Fibroblast of skin of right quadriceps (primary cell): ENCODE results near the gene CTNNBL1.

ENCODE experiments used
- DNase-seq: peaks from one replicate; pipeline ENCODE4 v3.0.0-alpha.2; 2013

The CTNNBL1 gene

DNA sequence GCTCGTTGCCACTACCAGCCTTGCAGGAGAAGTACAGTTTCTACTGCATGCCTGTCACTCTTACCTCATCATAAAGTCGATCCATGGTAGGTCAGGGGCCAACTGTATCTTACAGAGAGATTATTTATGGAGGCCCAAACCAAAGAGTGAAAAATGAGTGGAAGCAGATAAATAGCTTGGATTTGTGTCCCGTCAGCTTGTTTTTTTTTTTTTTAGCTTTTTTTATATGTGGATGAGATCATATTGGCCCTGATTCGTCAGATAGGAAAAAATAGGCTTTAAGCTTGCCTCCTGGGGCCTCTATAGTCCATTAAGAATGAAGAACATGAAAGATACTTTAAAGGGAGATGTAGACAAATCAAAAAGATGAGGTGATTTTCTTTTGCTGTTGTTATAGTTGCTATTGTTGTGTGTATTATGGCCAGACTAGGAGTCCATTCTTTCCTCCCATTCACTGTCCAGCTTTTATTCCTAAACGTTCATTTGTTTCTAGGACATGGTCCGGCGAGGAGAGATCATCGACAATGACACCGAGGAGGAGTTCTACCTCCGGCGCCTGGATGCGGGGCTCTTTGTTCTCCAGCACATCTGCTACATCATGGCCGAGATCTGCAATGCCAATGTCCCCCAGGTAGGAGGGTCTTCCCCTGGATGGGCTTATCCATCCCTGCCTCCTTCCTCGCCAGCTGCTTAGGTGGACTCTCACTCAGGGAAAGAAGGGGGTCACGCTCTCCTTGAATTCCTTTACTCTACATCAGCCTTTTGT is 165.8 kb downstream of the CTNNBL1 start:
- no peak for DNase-seq

GRCh38 chr20:37863289-37863688 is 169.5 kb downstream of the CTNNBL1 start:
- DNase-seq: no peak

GRCh38 chr20:37864298-37864697 is 170.5 kb downstream of the CTNNBL1 start:
- DNase-seq: peak; percentile 85

DNA sequence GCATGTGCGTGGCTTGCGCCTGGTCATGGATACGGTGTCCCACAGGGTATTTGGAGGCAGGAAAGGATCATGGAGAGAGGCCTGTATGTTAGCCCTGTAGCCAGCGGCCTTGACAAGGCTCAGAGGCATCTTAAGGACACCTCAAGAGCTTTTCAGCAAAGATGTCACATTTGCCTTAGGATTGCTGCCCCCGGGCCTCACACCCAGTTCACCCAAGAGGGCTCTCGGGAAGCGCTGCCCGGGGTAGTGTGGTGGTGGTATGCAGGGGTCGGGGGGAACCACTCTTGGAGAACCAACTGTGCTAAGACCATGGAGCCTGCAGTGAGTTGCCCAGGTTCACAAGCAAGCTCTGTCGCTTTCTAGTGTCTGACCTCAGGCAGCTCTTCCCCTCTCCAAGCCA is 172.2 kb downstream of the CTNNBL1 start:
- DNase-seq: no peak

DNA sequence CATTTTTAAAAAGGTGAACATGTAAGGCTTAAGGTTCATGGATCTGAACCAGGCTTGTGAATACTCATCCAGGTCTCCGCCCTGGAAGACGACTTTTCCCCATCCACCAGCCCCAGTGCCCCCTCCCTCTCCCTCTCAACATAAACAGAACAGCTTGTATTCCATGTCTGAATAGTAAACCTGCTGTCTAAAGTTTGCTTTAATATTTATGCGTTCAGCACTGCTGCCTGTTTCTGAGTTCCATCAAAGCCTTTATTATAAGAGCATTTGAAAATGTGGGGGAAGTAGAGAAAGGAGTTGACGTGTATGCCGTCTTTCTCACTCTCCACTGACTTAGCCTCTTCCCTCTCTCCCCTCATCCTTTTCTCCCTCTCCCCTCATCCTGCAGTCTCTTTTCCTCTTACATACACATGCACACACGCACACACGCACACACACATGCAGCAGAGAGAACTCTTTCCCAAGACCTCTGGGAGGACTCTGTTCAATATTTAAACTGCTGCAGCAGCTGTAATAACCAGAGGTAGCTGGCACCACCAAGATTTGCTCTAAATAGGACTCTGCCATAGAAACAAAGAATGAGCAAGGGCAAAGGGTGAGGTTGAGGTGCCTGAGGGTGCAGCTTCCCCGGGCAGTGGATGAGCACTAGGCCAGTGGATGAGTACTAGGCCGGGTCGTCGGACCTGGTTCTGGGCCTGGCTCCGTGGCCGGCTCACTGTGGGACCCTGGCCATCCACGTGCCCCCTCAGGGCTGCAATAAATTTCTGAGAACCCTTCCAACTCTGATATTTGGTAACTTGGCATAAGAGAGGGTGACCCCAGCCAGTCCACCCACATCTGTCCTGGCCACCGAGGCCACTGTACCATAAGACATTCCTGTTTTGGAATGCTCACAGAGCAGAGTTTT is 173.7 kb downstream of the CTNNBL1 start:
- no peak for DNase-seq

GRCh38 chr20:37868851-37869333 is 175.1 kb downstream of the CTNNBL1 start:
- DNase-seq: no peak

DNA sequence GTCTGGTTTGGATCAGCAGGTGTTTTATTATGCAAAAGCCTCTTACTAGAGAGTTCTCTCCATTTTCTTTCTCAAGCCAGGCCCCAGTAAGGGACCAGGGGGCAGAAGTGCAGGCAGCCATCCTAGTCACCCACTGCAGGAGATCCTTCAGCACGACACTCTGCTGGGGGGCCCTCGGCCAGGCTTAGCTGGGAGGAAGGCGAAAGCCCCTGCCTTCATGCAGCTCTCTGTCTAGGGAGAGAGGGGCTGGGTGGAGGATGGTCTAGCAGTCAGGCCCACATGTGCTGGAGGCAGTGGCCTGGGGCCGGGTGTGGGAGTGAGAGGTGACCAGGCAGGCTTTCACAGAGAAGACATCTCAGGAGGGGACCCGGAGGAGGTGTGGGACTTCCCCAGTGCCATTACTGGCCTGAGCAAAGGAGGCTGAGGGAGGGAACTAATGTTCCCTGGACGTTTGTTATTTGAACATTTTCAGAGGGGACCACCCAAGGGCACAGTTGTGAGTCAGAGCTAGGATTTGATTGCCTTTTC is 175.6 kb downstream of the CTNNBL1 start:
- DNase-seq: no peak

DNA sequence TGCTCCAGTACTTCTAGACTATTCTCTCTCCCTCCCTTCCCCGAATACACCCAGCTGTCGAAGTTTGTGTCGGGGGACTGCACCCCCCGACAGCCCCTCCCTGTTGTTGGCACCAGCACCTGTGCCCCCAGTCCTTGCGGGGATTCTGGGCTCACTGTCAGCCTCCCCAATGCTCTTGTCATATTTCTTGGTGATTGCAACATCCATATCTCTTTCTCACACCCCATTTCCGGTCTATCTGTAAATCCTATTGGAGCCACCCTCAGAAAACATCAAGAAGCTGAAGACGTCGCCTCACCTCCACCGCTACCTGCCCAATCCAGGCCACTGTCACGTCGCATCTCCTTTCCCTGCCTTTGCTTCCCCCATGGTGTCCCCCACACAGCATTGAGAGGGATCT is 176.5 kb downstream of the CTNNBL1 start:
- no peak for DNase-seq

DNA sequence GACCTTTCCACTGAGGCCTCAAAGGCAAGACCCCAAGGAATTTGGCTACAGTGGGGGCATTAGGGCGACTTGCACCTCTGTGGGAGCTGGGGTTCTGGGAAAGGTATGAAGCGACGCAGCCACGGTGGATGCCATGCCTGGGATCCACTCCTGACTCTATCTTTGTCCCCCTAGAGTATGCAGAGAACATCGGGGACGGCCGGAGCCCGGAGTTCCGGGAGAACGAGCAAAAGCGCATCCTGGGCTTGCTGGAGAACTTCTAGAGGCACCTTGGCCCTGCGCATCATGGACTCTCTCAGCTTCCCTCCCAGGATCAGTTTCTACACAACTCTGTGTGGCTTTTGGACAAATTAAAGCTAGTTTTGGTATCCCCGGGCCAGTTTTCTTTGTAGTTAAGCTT is 177.9 kb downstream of the CTNNBL1 start:
- no peak for DNase-seq

GRCh38 chr20:37872161-37872560 is 178.3 kb downstream of the CTNNBL1 start:
- DNase-seq: no peak

DNA sequence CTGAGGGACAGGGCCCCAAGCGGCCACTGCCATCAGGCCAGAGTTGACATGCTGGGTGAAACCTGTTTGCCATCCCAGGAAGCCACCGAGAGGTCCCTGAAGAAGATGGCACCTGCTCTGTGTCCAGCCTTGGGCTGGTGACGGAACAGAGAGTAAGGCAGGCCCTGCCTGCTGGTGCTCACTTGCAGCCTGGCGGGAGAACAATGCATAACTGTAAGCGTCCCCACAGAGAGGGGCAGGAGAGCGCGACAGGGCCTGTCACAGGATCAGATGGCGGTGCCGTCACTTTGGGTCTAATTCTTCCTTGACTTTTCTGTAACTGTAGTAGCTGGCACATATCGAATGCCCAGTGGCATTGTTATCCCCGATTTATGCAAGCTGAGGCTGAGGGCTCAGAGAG is 180.1 kb downstream of the CTNNBL1 start:
- DNase-seq: no peak

DNA sequence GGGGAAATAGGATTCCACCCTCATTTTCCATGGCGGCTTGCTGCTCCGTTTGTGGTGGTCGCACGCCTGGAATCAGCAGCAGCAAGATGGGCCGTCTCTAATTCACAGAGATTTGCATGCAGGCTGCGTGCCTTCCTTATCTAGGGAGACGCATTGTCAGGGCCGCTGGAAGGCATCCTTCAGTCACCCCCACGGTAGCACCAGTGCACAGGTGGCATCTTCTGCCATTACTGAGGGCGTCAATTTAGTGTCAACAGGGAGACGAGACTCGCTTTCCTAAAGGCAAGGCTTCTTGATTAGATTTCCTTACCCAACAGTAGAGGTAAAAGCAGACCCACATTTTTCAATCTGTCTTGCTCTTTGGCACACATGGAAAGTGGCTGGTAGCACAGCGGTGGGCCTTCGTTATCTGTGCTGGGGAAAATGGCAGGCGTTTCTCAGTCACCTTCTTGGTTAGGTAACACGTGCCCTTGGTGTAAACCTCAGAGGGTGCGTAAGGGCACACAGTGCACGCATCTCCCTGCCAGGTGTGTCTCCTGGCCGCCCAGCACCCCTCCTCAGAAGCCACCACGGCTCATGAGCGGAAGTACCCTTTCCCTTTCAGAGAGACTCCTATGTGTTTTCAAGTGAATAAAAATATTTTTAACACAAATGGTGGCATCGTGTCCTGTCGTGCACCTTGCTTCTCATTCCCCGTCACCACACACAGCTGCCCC is 181.8 kb downstream of the CTNNBL1 start:
- no peak for DNase-seq

GRCh38 chr20:37876863-37877262 is 183.0 kb downstream of the CTNNBL1 start:
- no peak for DNase-seq

DNA sequence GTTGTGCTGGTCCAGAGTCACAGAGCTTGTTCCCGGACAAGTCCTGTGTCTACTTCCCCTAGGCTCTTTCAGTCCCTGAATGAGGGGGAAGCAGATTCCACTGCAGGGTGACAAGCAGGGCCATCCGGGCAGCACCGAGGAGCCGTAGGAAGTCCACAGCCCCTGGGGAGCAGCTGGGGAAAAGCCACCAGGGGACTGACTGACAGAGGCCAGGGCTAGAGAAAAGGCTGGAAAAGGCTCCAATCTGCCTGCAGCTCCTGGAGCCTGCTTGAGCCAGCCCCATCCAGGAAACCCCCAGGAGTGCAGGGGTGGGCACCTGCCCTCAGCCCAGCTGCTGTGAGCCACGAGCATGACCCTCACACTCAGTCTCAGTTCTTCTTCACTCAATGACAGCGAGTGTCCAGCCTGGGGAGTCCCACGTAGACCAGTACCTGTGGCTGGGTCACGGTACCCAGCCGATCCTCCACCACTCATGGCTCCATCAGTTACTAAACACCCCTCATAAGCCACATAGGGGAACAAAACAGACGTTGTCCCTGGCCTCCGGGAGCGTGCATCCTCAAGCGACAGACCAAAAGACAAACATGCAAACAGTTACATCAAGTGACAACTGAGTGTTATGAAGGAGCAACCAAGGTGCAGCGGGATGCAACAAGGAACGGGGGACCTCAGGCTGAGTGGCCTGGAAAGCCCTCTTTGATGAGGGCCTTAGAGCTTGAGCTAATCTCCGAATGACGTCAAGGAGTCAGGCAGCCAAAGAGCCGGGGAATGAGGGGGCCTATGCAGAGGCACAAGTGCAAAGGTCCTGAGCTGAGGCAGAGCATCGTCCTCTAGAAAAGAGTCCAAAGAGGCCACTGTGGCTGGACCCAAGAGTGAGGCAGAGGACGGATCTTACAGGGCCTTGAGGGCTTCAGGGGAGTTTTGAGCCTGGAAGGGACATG is 184.3 kb downstream of the CTNNBL1 start:
- DNase-seq: no peak

GRCh38 chr20:37878835-37879599 is 185.2 kb downstream of the CTNNBL1 start:
- no peak for DNase-seq

DNA sequence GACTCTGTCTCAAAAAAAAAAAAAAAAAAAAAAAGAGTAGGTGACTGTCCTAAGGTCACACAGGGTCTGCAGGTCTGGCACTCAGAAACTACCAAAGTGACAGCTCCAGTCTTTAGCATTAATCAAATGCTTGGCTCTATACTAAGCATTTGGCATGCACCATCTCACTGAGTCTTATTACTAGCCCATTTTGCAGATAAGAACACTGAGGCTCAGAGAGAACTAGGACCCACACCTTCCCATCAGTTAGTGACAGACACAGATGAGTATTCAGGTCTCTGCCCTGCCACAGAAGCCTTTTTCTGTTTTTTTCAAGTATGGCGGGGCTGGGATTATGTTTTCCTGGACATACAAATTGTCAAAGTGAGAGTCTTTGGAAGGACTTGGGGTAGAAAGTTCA is 186.0 kb downstream of the CTNNBL1 start:
- DNase-seq: no peak

GRCh38 chr20:37880726-37881591 is 187.1 kb downstream of the CTNNBL1 start:
- DNase-seq: no peak

DNA sequence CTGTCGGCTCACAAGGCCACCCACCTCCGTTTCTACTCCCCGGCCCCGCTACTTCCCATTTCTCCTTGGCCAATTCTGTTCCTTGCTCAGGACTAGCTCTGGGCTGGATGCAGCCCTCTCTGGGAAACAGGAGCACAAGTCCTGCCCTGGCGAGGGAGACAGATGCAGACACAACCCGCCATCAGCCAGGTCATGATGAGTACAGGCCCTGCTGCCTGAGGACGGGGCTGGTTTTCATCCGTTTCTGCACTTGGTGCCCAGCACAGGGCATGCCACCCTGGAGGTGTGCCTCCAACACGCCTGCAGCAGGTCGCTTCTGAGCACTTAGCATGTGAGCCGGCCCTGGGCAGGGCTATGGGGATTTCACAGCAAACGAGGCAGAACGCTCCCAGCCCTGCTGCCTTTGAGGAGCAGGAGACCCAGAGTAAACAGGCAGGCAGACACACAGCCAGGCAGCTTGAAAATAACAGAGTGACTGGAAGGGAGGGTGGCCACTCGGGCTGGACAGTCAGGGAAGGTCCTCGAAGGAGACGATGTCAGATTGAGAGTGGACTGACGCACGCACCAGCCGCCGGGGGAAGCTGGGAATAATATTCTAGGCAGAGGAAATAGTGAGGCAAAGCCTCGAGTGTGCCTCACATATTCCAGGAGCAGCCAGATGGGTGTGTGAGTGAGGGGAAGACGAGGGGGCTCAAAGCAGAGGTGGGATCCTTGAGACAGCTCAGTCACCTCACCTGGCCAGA is 187.9 kb downstream of the CTNNBL1 start:
- no peak for DNase-seq
